Effector memory CD4-positive, alpha-beta T cell (primary cell): Measurements from ENCODE around the gene GJA5.
A peak's percentile ranks its signal among the peaks of the same experiment; 100 is the strongest.

ENCODE experiments used
- DNase-seq, 3 donors: peaks; one replicate each; pipeline ENCODE4 v3.0.0-alpha.2; 2020
- H3K27ac ChIP-seq: 2 replicates; pipeline ENCODE4 v1.7.0; 2013; ENCODE audit warnings: mild to moderate bottlenecking, low read length, moderate library complexity; ENCODE audit not compliant: insufficient read depth, poor library complexity, severe bottlenecking
- H3K27me3 ChIP-seq: replicated peaks from 2 replicates; pipeline ENCODE4 v1.7.0; 2013; ENCODE audit warnings: mild to moderate bottlenecking, low read length; ENCODE audit not compliant: insufficient read depth, control insufficient read depth, poor library complexity, severe bottlenecking
- H3K36me3 ChIP-seq: 2 replicates; pipeline ENCODE4 v1.7.0; 2013; ENCODE audit warnings: mild to moderate bottlenecking, low read length, moderate library complexity; ENCODE audit not compliant: control insufficient read depth, insufficient read depth
- H3K4me1 ChIP-seq: 2 replicates; pipeline ENCODE4 v1.7.0; 2013; ENCODE audit warnings: low read length, mild to moderate bottlenecking; ENCODE audit not compliant: control insufficient read depth, insufficient read depth, poor library complexity, severe bottlenecking
- H3K4me3 ChIP-seq: 2 replicates; pipeline ENCODE4 v1.7.0; 2013; ENCODE audit warnings: low read length, low read depth, mild to moderate bottlenecking; ENCODE audit not compliant: insufficient read depth, poor library complexity, severe bottlenecking
- H3K9me3 ChIP-seq: 2 replicates; pipeline ENCODE4 v1.7.0; 2013; ENCODE audit warnings: mild to moderate bottlenecking, low read length, moderate library complexity; ENCODE audit not compliant: control insufficient read depth

GJA5 gene

DNA sequence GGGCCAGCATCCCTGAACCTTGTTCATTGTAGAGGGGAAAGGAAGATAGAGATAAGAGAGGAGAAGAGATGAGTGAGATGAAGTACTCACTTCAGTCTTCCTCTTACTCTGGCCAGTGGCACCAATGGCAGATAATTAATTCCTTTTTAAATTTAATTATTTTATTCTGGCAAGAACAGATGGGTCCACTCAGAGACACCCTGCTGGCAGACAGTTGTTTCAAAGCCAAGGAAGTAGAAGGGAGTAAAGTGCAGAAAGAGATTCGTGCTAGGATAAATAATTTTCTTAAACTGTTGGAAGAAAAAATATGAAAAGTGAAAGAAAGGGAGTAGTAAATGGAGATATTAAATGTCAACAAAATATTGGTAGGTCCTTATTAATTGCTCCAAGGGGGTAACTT is 7.7 kb upstream of the GJA5 start:
- no peak for DNase-seq
- Histone ChIP-seq H3K36me3 (no peaks in the 10 kb centered on the region), H3K27ac (no peak overlapping the region), H3K9me3 (no peaks in the 10 kb centered on the region), H3K27me3 (no peaks in the 10 kb centered on the region), H3K4me1 (peaks cover 6% of the 10 kb centered on the region), H3K4me3 (no peak overlapping the region)

DNA sequence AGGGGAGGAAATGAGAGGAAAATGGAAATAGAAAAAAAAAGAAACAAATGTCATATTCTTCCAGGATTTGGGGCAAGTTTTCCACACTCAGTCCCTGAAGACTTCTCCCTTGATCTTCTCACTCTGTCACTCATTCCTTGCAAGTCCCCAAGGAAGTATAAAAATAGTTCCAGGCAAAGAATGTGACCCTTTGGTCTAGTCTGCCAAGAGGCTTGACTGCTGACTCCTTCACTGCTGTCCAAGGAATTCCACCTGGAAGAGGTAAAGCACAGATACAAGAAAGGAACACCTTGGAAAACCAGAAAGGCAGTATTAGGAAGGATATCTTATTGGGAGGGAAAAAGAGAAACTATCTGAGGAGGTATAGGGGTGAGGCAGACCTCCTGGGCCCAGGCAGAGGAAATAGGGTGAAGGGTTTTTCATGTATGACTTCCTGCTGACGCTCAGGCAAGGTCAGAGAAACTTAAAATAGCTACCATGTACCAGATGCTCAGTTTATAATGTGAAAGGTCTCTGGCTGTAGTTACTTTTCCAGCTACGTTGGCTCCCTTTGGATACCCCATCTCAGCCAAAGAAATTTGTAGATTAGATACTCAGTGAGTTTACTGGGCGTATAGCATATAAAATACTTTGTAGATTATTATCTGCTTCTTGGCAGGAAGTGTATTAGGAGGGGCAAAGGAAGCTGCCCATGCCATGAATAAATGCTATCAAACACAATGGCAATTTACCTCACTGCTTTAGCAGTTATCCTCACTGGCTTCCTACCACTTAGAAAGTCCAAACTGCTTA is 2.0 kb upstream of the GJA5 start:
- Histone ChIP-seq H3K36me3 (no peaks in the 10 kb centered on the region), H3K4me1 (peaks cover 20% of the 10 kb centered on the region), H3K27me3 (no peaks in the 10 kb centered on the region), H3K27ac (peak overlapping the region; percentile 23), H3K9me3 (no peaks in the 10 kb centered on the region), H3K4me3 (peak overlapping the region; percentile 30)
- DNase-seq: no peak

DNA sequence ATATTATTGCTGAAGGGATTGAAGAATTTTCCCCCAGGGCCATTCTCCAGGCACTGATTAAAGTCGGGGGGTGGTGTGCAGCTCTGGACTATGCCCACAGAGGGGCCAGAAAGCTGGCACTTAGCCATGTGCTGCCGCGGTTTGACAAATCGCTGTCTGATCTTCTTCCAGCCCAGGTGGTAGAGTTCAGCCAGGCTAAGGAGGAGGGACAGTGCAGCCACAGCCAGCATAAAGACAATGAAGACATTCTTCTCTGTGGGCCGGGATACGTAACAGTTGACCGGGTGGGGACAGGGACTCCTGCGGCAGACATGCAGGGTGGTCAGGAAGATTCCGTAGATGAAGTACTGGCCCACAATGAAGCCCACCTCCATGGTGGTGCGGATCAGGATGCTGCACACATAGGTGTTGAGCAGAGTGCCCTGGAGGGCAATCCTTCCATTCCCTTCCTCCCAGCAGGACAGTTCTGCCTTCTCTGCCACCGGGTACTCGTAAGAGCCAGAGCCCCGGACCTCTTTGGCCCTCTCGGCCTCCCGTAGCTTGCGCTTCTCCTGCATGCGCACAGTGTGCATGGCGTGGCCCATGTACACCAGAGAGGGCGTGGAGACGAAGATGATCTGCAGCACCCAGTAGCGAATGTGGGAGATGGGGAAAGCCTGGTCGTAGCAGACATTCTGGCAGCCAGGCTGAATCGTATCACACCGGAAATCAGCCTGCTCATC is 1.9 kb downstream of the GJA5 start:
- no peaks in the 10 kb centered on the region for H3K9me3 ChIP-seq
- no peak overlapping the region for H3K4me3 ChIP-seq
- no peak for DNase-seq
- peaks cover 18% of the 10 kb centered on the region for H3K4me1 ChIP-seq
- H3K36me3 ChIP-seq: no peaks in the 10 kb centered on the region
- H3K27me3 ChIP-seq: no peaks in the 10 kb centered on the region
- H3K27ac ChIP-seq: no peak overlapping the region

DNA sequence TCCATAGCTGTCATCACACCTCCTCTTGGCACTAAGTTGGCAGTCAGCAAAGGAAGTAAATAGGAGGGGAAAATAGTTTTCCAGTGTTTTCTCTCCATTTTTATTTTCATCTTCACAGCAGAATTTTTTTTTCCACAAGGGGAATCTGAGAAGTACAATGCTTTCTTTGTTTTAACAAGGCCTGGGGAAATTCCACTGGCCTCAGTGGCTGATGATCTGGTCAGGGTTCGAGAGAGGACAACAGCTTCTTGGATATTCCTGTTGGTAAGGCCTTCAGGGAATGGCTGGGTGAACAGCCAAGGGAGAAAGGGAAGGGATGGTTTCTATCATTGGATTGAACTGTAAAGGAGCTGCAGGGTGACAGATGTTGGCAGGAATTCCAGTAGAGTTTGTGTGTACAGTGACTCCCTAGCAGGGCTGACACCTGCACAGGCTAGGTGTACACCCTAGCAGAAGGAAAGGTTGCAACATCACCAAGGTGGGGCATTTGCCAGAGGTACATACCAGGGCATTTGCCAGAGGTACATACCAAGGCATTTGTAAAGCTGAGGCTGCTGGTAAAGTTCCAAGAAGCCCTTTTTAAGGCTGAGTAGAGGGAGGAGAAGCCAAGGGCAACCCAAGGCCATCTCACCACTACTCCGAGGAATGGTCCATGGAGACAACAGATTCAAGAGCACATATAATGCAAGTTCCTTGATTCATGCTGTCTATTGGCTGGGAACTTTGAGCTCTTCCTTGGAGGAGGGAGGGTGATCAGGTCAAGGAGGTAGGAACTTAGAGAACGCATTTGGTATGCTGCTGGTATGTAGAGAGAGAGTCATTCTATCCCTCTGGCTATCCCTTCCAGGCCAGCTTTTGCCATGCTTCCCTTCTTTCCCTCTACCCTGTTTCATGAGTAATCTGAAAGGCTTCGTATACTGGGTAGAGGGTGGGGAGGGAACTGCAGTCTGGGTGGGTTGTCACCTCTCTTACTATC is 3.1 kb downstream of the GJA5 start:
- Histone ChIP-seq H3K27ac (no peak overlapping the region), H3K36me3 (no peaks in the 10 kb centered on the region), H3K27me3 (no peaks in the 10 kb centered on the region), H3K9me3 (no peaks in the 10 kb centered on the region), H3K4me3 (no peak overlapping the region), H3K4me1 (peaks cover 6% of the 10 kb centered on the region)
- no peak for DNase-seq

- Histone ChIP-seq H3K36me3 (no peaks in the 10 kb centered on the region), H3K9me3 (no peaks in the 10 kb centered on the region), H3K27me3 (no peaks in the 10 kb centered on the region), H3K4me1 (no peaks in the 10 kb centered on the region), H3K27ac (no peak overlapping the region), H3K4me3 (no peak overlapping the region)
- DNase-seq: no peak
Observed at GRCh38 chr1:147756341-147756740, 4.1 kb downstream of the GJA5 start.

- Histone ChIP-seq H3K4me3 (no peak overlapping the region), H3K27me3 (no peaks in the 10 kb centered on the region), H3K27ac (no peak overlapping the region), H3K36me3 (no peaks in the 10 kb centered on the region), H3K4me1 (no peaks in the 10 kb centered on the region), H3K9me3 (no peaks in the 10 kb centered on the region)
- no peak for DNase-seq
Observed at GRCh38 chr1:147754661-147755060, 5.7 kb downstream of the GJA5 start.

- no peak for DNase-seq
- Histone ChIP-seq H3K9me3 (no peaks in the 10 kb centered on the region), H3K27ac (no peak overlapping the region), H3K36me3 (no peaks in the 10 kb centered on the region), H3K27me3 (no peaks in the 10 kb centered on the region), H3K4me1 (no peaks in the 10 kb centered on the region), H3K4me3 (no peak overlapping the region)
Observed at GRCh38 chr1:147753081-147753480, 7.3 kb downstream of the GJA5 start.

DNA sequence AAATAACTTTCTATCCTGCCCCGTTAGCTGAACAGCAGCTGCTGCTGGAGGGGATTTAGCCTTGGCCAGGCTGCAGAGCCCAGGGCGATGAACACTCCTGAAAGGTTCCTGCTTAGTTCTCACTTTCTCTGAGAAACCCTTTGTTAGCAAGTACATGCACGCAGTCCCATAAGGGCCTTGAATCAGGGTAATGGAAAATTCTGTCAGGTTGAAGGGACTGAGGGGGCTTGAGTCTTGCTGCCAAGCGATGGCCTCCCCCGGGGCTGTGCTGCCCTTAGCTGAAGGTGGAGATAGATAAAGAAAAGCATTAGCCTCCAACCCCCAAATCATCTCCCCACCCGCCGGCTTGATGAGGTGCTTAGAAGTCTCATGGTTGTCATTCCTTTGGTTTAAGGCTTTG is 7.9 kb downstream of the GJA5 start:
- Histone ChIP-seq H3K36me3 (no peaks in the 10 kb centered on the region), H3K27ac (no peak overlapping the region), H3K4me3 (no peak overlapping the region), H3K27me3 (no peaks in the 10 kb centered on the region), H3K4me1 (no peaks in the 10 kb centered on the region), H3K9me3 (no peaks in the 10 kb centered on the region)
- no peak for DNase-seq

- no peak for DNase-seq
- Histone ChIP-seq H3K27ac (no peak overlapping the region), H3K36me3 (no peaks in the 10 kb centered on the region), H3K27me3 (no peaks in the 10 kb centered on the region), H3K4me3 (no peak overlapping the region), H3K9me3 (no peaks in the 10 kb centered on the region), H3K4me1 (no peaks in the 10 kb centered on the region)
Observed at GRCh38 chr1:147751346-147751745, 9.1 kb downstream of the GJA5 start.
